HCT116 (cell line): ENCODE data around the gene COL4A4. TPM values are rescaled to one million over a fixed set of nuclear protein-coding genes. Genes with fewer than 3 reads are reported as not detected.

ENCODE experiments used
- ATAC-seq: fragments of 200-7000 bp; cut with Tn5 transposase; 2 replicates; pipeline ENCODE4 v1.9.1; 2020; ENCODE audit warnings: mild to moderate bottlenecking, moderate library complexity
- BruUV-seq: library from RNA; stranded (reverse); fragments of 400-500 nt; replicated peaks from 2 replicates; lab custom pipeline; 2021; lab: Mats Ljungman, UMichigan
- CTCF ChIA-PET: fragments of 300-600 bp; sonication (Branson Sonifier 250); formaldehyde crosslinking; loops from one replicate; lab custom pipeline; 2021; ENCODE audit warnings: antibody characterized with exemption; lab: Charles Lee
- POLR2A ChIA-PET: fragments of 300-600, 350-600 bp; sonication (Branson Sonifier 250); formaldehyde crosslinking; loops from one replicate; lab custom pipeline; 2021; ENCODE audit warnings: antibody characterized with exemption; lab: Charles Lee
- RAD21 ChIA-PET, 2 experiments: fragments of 300-600 bp; sonication (Branson Sonifier 250); formaldehyde crosslinking; loops; one replicate each; lab custom pipeline; 2023; ENCODE audit warnings: low total read pairs in 2 of 2; ENCODE audit not compliant: uncharacterized antibody in 2 of 2, unreplicated experiment in 2 of 2, low non-redundant PET in 1 of 2; lab: Charles Lee
- DNase-seq: peaks from one replicate; pipeline ENCODE4 v3.0.0-alpha.2; 2010; ENCODE audit warnings: low read depth, low spot score
- H2AFZ ChIP-seq: fragments of 200-600 bp; shearing (Covaris generic), sonication (generic); 2 replicates; pipeline ENCODE4 v1.6.1; 2017; ENCODE audit warnings: low read depth, mixed run types, mixed read lengths, antibody characterized with exemption, low read length; ENCODE audit not compliant: poor library complexity, severe bottlenecking
- H3K27ac ChIP-seq: 2 replicates; pipeline ENCODE4 v1.5.1; 2012; ENCODE audit warnings: low read depth, low read length
- H3K27me3 ChIP-seq: fragments of 200-600 bp; sonication (generic); 2 replicates; pipeline ENCODE4 v1.6.1; 2016; ENCODE audit warnings: mixed run types, low read length, mixed read lengths; ENCODE audit not compliant: insufficient read depth
- H3K36me3 ChIP-seq, 2 experiments: fragments of 200-500 bp in 1 of 2; fragments of 200-600 bp in 1 of 2; sonication (Bioruptor generic) in 1 of 2; sonication (generic) in 1 of 2; 2 replicates each; pipeline versions ENCODE4 v1.5.1 to v1.6.1; 2014 to 2016; ENCODE audit warnings: low read length in 2 of 2, inconsistent platforms in 1 of 2, mixed read lengths in 1 of 2, mixed run types in 1 of 2; ENCODE audit not compliant: insufficient read depth in 2 of 2, control insufficient read depth in 1 of 2
- H3K4me1 ChIP-seq, 2 experiments: fragments of 200-600 bp in 1 of 2; sonication (generic) in 1 of 2; 2 replicates each; pipeline versions ENCODE4 v1.5.1 to v1.6.1; 2012 to 2017; ENCODE audit warnings: low read length in 2 of 2, inconsistent platforms in 1 of 2, mild to moderate bottlenecking in 1 of 2, mixed read lengths in 1 of 2, mixed run types in 1 of 2, moderate library complexity in 1 of 2; ENCODE audit not compliant: insufficient read depth in 2 of 2, control insufficient read depth in 1 of 2
- H3K4me2 ChIP-seq: fragments of 200-600 bp; sonication (generic); 2 replicates; pipeline ENCODE4 v1.6.1; 2017; ENCODE audit warnings: mixed run types, low read length, mixed read lengths
- H3K4me3 ChIP-seq, 2 experiments: fragments of 200-600 bp in 1 of 2; sonication (generic) in 1 of 2; replicated peaks in 1 of 2; 2 replicates each; pipeline ENCODE4 v1.5.1; 2011 to 2016; ENCODE audit warnings: low read length in 2 of 2, control low read depth in 1 of 2, low read depth in 1 of 2, mild to moderate bottlenecking in 1 of 2, mixed read lengths in 1 of 2, mixed run types in 1 of 2
- H3K79me2 ChIP-seq: fragments of 200-600 bp; sonication (generic); 2 replicates; pipeline ENCODE4 v1.6.1; 2017; ENCODE audit warnings: mild to moderate bottlenecking, mixed run types, low read length, moderate library complexity, mixed read lengths; ENCODE audit not compliant: insufficient read depth
- H3K9ac ChIP-seq: fragments of 200-600 bp; sonication (generic); 2 replicates; pipeline ENCODE4 v1.6.1; 2016; ENCODE audit warnings: low read length, mixed read lengths
- H3K9me2 ChIP-seq: fragments of 200-600 bp; sonication (generic), shearing (Covaris generic); 2 replicates; pipeline ENCODE4 v1.6.1; 2017; ENCODE audit warnings: mixed run types, mild to moderate bottlenecking, moderate library complexity; ENCODE audit not compliant: insufficient read depth
- H3K9me3 ChIP-seq, 2 experiments: fragments of 200-500 bp in 1 of 2; fragments of 200-600 bp in 1 of 2; sonication (Bioruptor generic) in 1 of 2; sonication (generic) in 1 of 2; 2 replicates each; pipeline ENCODE4 v1.6.1; 2014 to 2017; ENCODE audit warnings: low read length in 2 of 2, mixed read lengths in 2 of 2, inconsistent platforms in 1 of 2, low read depth in 1 of 2, mild to moderate bottlenecking in 1 of 2, mixed run types in 1 of 2, moderate library complexity in 1 of 2; ENCODE audit not compliant: control insufficient read depth in 1 of 2, insufficient read depth in 1 of 2
- H4K20me1 ChIP-seq: fragments of 200-600 bp; sonication (generic), shearing (Covaris generic); 2 replicates; pipeline ENCODE4 v1.6.1; 2017; ENCODE audit warnings: mixed run types, mild to moderate bottlenecking, moderate library complexity; ENCODE audit not compliant: insufficient read depth
- CBX3 ChIP-seq: IDR thresholded peaks from 2 replicates; pipeline ENCODE4 v1.6.1; 2012; ENCODE audit warnings: low read depth
- CEBPB ChIP-seq: IDR thresholded peaks from 2 replicates; pipeline ENCODE4 v1.6.1; 2012; ENCODE audit warnings: low read depth
- EGR1 ChIP-seq: IDR thresholded peaks from 2 replicates; pipeline ENCODE4 v1.6.1; 2012; ENCODE audit warnings: low read depth
- ELF1 ChIP-seq: IDR thresholded peaks from 2 replicates; pipeline ENCODE4 v1.6.1; 2012; ENCODE audit warnings: low read depth, borderline replicate concordance
- EZH2phosphoT487 ChIP-seq: fragments of 200-600 bp; IDR thresholded peaks from 2 replicates; pipeline ENCODE4 v1.6.1; 2018; ENCODE audit warnings: antibody characterized with exemption, borderline replicate concordance
- FOSL1 ChIP-seq: IDR thresholded peaks from 2 replicates; pipeline ENCODE4 v1.6.1; 2012; ENCODE audit warnings: low read depth
- JUND ChIP-seq: IDR thresholded peaks from 2 replicates; pipeline ENCODE4 v1.6.1; 2012
- POLR2A ChIP-seq: IDR thresholded peaks from 2 replicates; pipeline ENCODE4 v1.7.0; 2011; ENCODE audit warnings: borderline replicate concordance; ENCODE audit not compliant: insufficient read depth, insufficient read length; ENCODE audit errors: extremely low read depth
- POLR2AphosphoS5 ChIP-seq: IDR thresholded peaks from 2 replicates; pipeline ENCODE4 v1.6.1; 2011; ENCODE audit warnings: mild to moderate bottlenecking, low read depth, low read length, moderate library complexity
- SP1 ChIP-seq: IDR thresholded peaks from 2 replicates; pipeline ENCODE4 v1.6.1; 2012; ENCODE audit warnings: low read depth
- SRF ChIP-seq: IDR thresholded peaks from 2 replicates; pipeline ENCODE4 v1.6.1; 2012; ENCODE audit warnings: low read depth
- TCF7L2 ChIP-seq: IDR thresholded peaks from 2 replicates; pipeline ENCODE4 v1.7.0; 2011; ENCODE audit warnings: borderline replicate concordance, inconsistent platforms; ENCODE audit not compliant: insufficient read depth, insufficient read length; ENCODE audit errors: extremely low read depth
- ZFX ChIP-seq: fragments of 450-650 bp; IDR thresholded peaks from 2 replicates; pipeline ENCODE4 v1.6.1; 2017
- ZNF274 ChIP-seq: fragments of 200-500 bp; sonication (Bioruptor generic); IDR thresholded peaks from 2 replicates; pipeline ENCODE4 v1.6.1; 2014; ENCODE audit warnings: mild to moderate bottlenecking, low read depth, low read length, inconsistent platforms
- intact Hi-C: fragments of 100-400 bp; cut with micrococcal nuclease; formaldehyde crosslinking; loops from 2 replicates; pipeline ENCODE4 v1.10.0; 2022
- total RNA-seq: library from RNA; stranded (reverse); gene quantifications from one replicate; pipeline ENCODE4 v1.2.1, GENCODE V29; 2021; ENCODE audit not compliant: unreplicated experiment
- TF ChIP-seq, protein P1 (sequence below): IDR thresholded peaks from 2 replicates; pipeline ENCODE4 v1.6.1; 2012
- TF ChIP-seq, protein P2 (sequence below): IDR thresholded peaks from 2 replicates; pipeline ENCODE4 v1.6.1; 2011; ENCODE audit warnings: mild to moderate bottlenecking, low read length, moderate library complexity; ENCODE audit not compliant: insufficient replicate concordance; ENCODE audit errors: extremely low read depth
- TF ChIP-seq, protein P3 (sequence below), 3 experiments: fragments of 200-600 bp in 1 of 3; sonication (generic) in 1 of 3; IDR thresholded peaks in 2 of 3; conservative IDR thresholded peaks in 1 of 3; 2 replicates each; pipeline ENCODE4 v1.5.1; 2012 to 2017; ENCODE audit warnings: low read depth in 2 of 3, low read length in 2 of 3, antibody characterized with exemption in 1 of 3, borderline replicate concordance in 1 of 3, control low read depth in 1 of 3, mild to moderate bottlenecking in 1 of 3, mixed read lengths in 1 of 3, mixed run types in 1 of 3, moderate library complexity in 1 of 3; ENCODE audit not compliant: insufficient read depth in 1 of 3
- TF ChIP-seq, protein P4 (sequence below): IDR thresholded peaks from 2 replicates; pipeline ENCODE4 v1.6.1; 2012

The COL4A4 gene
- total RNA-seq, 1 experiment from 2014 or later, result 5.9 TPM

DNA sequence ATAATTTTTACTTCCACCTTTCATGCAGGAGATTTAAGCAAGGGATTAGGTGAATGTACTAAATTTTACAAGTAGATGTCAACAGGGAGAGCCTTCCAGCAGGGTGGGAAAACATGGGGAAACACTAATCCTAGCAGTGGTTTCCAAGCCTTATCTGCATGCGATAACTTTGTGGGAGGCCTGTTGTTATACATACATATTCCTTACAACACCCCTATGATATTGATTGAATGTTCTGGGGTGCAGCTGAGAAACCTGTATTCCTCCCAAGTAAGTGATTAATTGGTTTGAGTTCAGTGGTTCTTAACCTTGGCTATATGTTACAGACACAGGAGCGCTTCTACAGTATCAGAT lies 65.9 kb downstream of the COL4A4 start:
- no peak overlapping the region for H2AFZ ChIP-seq
- no peak overlapping the region for H3K9ac ChIP-seq
- intact Hi-C loops, result no loop called here
- RAD21 ChIA-PET, result no interaction called here
- no peak for ATAC-seq
- H3K27me3 ChIP-seq, result no peaks in the 10 kb centered on the region
- H4K20me1 ChIP-seq, result no peaks in the 10 kb centered on the region
- H3K4me2 ChIP-seq, result no peak overlapping the region
- TF ChIP-seq TCF7L2, result no peak
- TF ChIP-seq CEBPB, result no peak
- no peak for TF ChIP-seq SP1
- TF ChIP-seq EZH2phosphoT487, result no peak
- TF ChIP-seq ZNF274, result no peak
- no peak for TF ChIP-seq EGR1
- TF ChIP-seq, all 23 proteins: peak for 0
- Histone ChIP-seq H3K4me3 (no peak overlapping the region), H3K4me1 (no peaks in the 10 kb centered on the region), H3K9me3 (no peaks in the 10 kb centered on the region), H3K36me3 (no peaks in the 10 kb centered on the region), H3K79me2 (no peaks in the 10 kb centered on the region), H3K9me2 (no peaks in the 10 kb centered on the region), H3K27ac (no peak overlapping the region)
- CTCF ChIA-PET, result no interaction called here
- no TSS peak for BruUV-seq
- no peak for DNase-seq
- POLR2A ChIA-PET, result no interaction called here

DNA sequence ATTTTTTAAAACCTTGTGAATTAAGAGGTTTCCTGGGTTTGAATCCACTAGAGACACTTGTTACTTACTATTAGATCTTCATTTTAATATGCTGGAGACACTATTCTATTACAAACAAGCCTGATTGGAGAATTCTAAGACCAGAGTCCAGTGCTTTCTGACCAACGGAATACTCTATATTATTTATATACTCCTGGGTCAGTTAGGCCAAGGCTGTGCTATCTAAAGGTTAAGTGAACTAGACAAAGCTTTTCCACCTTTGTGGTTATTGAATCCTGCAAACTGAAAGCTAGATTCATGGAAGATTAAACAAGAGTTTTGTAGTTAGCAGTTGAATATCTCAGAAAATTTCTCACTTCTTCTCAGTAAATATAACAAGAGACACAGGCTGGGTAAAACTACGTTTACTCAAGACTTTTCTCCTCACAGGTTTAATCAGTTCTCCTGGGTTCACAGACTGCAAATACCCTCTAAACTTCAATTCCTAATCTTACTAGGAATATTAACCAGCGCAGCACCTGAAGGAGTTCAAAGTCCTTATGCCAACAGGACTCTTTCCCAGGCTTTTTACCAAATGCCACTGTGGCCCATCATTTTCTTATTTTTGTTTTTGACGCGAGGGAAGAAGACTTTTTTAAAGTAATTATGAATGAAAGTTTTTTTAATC lies 66.4 kb downstream of the COL4A4 start:
- H4K20me1 ChIP-seq, result no peaks in the 10 kb centered on the region
- H3K79me2 ChIP-seq, result no peaks in the 10 kb centered on the region
- H3K36me3 ChIP-seq, result no peaks in the 10 kb centered on the region
- no peaks in the 10 kb centered on the region for H3K9me3 ChIP-seq
- no peak overlapping the region for H3K4me2 ChIP-seq
- no peaks in the 10 kb centered on the region for H3K4me1 ChIP-seq
- ATAC-seq, result no peak
- no peak overlapping the region for H3K27ac ChIP-seq
- intact Hi-C loops, result no loop called here
- no peak overlapping the region for H3K4me3 ChIP-seq
- no peak overlapping the region for H3K9ac ChIP-seq
- H3K9me2 ChIP-seq, result no peaks in the 10 kb centered on the region
- no TSS peak for BruUV-seq
- CTCF ChIA-PET, result no interaction called here
- DNase-seq, result no peak
- no peaks in the 10 kb centered on the region for H3K27me3 ChIP-seq
- RAD21 ChIA-PET, result no interaction called here
- POLR2A ChIA-PET, result no interaction called here
- H2AFZ ChIP-seq, result no peak overlapping the region
- TF ChIP-seq JUND (no peak), FOSL1 (no peak), SRF (no peak), ZNF274 (no peak), EGR1 (no peak), TCF7L2 (no peak), ZFX (no peak), POLR2AphosphoS5 (no peak), POLR2A (no peak), CBX3 (no peak), ELF1 (no peak)
- TF ChIP-seq, protein P1, sequence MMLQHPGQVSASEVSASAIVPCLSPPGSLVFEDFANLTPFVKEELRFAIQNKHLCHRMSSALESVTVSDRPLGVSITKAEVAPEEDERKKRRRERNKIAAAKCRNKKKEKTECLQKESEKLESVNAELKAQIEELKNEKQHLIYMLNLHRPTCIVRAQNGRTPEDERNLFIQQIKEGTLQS, result no peak
- TF ChIP-seq, protein P2, sequence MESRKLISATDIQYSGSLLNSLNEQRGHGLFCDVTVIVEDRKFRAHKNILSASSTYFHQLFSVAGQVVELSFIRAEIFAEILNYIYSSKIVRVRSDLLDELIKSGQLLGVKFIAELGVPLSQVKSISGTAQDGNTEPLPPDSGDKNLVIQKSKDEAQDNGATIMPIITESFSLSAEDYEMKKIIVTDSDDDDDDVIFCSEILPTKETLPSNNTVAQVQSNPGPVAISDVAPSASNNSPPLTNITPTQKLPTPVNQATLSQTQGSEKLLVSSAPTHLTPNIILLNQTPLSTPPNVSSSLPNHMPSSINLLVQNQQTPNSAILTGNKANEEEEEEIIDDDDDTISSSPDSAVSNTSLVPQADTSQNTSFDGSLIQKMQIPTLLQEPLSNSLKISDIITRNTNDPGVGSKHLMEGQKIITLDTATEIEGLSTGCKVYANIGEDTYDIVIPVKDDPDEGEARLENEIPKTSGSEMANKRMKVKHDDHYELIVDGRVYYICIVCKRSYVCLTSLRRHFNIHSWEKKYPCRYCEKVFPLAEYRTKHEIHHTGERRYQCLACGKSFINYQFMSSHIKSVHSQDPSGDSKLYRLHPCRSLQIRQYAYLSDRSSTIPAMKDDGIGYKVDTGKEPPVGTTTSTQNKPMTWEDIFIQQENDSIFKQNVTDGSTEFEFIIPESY, result no peak
- TF ChIP-seq, protein P3, sequence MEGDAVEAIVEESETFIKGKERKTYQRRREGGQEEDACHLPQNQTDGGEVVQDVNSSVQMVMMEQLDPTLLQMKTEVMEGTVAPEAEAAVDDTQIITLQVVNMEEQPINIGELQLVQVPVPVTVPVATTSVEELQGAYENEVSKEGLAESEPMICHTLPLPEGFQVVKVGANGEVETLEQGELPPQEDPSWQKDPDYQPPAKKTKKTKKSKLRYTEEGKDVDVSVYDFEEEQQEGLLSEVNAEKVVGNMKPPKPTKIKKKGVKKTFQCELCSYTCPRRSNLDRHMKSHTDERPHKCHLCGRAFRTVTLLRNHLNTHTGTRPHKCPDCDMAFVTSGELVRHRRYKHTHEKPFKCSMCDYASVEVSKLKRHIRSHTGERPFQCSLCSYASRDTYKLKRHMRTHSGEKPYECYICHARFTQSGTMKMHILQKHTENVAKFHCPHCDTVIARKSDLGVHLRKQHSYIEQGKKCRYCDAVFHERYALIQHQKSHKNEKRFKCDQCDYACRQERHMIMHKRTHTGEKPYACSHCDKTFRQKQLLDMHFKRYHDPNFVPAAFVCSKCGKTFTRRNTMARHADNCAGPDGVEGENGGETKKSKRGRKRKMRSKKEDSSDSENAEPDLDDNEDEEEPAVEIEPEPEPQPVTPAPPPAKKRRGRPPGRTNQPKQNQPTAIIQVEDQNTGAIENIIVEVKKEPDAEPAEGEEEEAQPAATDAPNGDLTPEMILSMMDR (IDR thresholded peaks at IDR 0.05 in 2 of 3, conservative IDR thresholded peaks at IDR 0.05 in 1 of 3; ENCODE audit: borderline replicate concordance in 1 of 3, insufficient read depth in 1 of 3, low read depth in 2 of 3, low read length in 2 of 3), result no peak
- TF ChIP-seq, protein P4, sequence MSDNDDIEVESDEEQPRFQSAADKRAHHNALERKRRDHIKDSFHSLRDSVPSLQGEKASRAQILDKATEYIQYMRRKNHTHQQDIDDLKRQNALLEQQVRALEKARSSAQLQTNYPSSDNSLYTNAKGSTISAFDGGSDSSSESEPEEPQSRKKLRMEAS, result no peak
